K562 (cell line): ENCODE measurements around the gene SEMA6B. TPM values are rescaled to one million over a fixed set of nuclear protein-coding genes. Genes with fewer than 3 reads are reported as not detected.

Experiments used
- ATAC-seq: fragments of 200-7000 bp; cut with Tn5 transposase; 3 replicates; pipeline ENCODE4 v1.9.1; 2020; ENCODE audit warnings: moderate library complexity
- BruUV-seq: library from RNA; stranded (reverse); fragments of 400-500 nt; replicated peaks from 2 replicates; lab custom pipeline; 2021; lab: Mats Ljungman, UMichigan
- CTCF ChIA-PET: fragments of 300-600 bp; formaldehyde crosslinking; extraction: SDS; loops from one replicate; lab custom pipeline; 2021; ENCODE audit warnings: low intra/inter-chr PET ratio; lab: Yijun Ruan, JAX
- POLR2A ChIA-PET: fragments of 300-600, 350-650 bp; sonication (Branson Sonifier 250); formaldehyde crosslinking; extraction: SDS; loops from one replicate; lab custom pipeline; 2021; ENCODE audit warnings: antibody characterized with exemption, inconsistent platforms; lab: Yijun Ruan, JAX
- DNase-seq, 4 experiments: peaks; one replicate each; pipeline versions ENCODE4 v3.0.0 to v3.0.0-alpha.2; 2011 to 2018; ENCODE audit warnings: low spot score in 3 of 4, mixed read lengths in 3 of 4; ENCODE audit errors: extremely low read depth in 1 of 4
- FAIRE-seq: peaks from 2 replicates; lab custom pipeline; 2011; peaks lifted over from hg19 to GRCh38; lab: Jason Lieb, UNC
- H2AFZ ChIP-seq: 2 replicates; pipeline ENCODE4 v1.6.0; 2011; ENCODE audit warnings: low read depth, low read length, control low read depth, inconsistent platforms
- H3K27ac ChIP-seq: fragments of 200-600 bp; 3 replicates; pipeline ENCODE4 v1.8.0; 2011; ENCODE audit warnings: low read depth, mild to moderate bottlenecking, control low read depth, inconsistent platforms, low read length, moderate library complexity, mixed read lengths; ENCODE audit errors: extremely low read depth
- H3K27me3 ChIP-seq, 2 experiments: fragments of 300-600 bp in 1 of 2; 2 replicates in 1 of 2; 3 replicates in 1 of 2; pipeline versions ENCODE4 v1.6.0 to v1.8.0; 2011; ENCODE audit warnings: inconsistent platforms in 2 of 2, low read length in 2 of 2, mild to moderate bottlenecking in 1 of 2, mixed read lengths in 1 of 2, moderate library complexity in 1 of 2; ENCODE audit not compliant: control insufficient read depth in 2 of 2, insufficient read depth in 2 of 2
- H3K36me3 ChIP-seq: fragments of 300-600 bp; 3 replicates; pipeline ENCODE4 v1.8.0; 2011; ENCODE audit warnings: mild to moderate bottlenecking, low read length, inconsistent platforms; ENCODE audit not compliant: control insufficient read depth, insufficient read depth
- H3K4me1 ChIP-seq, 2 experiments: fragments of 200-600 bp in 1 of 2; replicated peaks in 1 of 2; 2 replicates in 1 of 2; 3 replicates in 1 of 2; pipeline versions ENCODE4 v1.5.1 to v1.8.0; 2011; ENCODE audit warnings: inconsistent platforms in 2 of 2, low read length in 2 of 2, mild to moderate bottlenecking in 1 of 2, mixed read lengths in 1 of 2, moderate library complexity in 1 of 2; ENCODE audit not compliant: control insufficient read depth in 2 of 2, insufficient read depth in 2 of 2
- H3K4me2 ChIP-seq: 2 replicates; pipeline ENCODE4 v1.6.1; 2011; ENCODE audit warnings: low read length, control low read depth, inconsistent platforms, mixed read lengths; ENCODE audit not compliant: insufficient read depth
- H3K4me3 ChIP-seq: fragments of 200-600 bp; sonication (generic), shearing (Covaris generic); 2 replicates; pipeline ENCODE4 v1.5.1; 2016; ENCODE audit warnings: control low read depth, inconsistent platforms
- H3K79me2 ChIP-seq: fragments of 200-600 bp; 3 replicates; pipeline ENCODE4 v1.8.0; 2011; ENCODE audit warnings: low read length, inconsistent platforms; ENCODE audit not compliant: control insufficient read depth, insufficient read depth
- H3K9ac ChIP-seq, 2 experiments: 2 replicates each; pipeline versions ENCODE4 v1.6.0 to v1.6.1; 2011; ENCODE audit warnings: low read depth in 2 of 2, low read length in 2 of 2, control low read depth in 1 of 2, inconsistent platforms in 1 of 2, mild to moderate bottlenecking in 1 of 2, mixed read lengths in 1 of 2; ENCODE audit not compliant: insufficient read depth in 1 of 2
- H3K9me1 ChIP-seq: one replicate; pipeline ENCODE4 v1.6.0; 2011; ENCODE audit warnings: inconsistent platforms, mild to moderate bottlenecking, low read length, moderate library complexity; ENCODE audit not compliant: control insufficient read depth, insufficient read depth
- H3K9me3 ChIP-seq: replicated peaks from 2 replicates; pipeline ENCODE4 v1.5.1; 2011; ENCODE audit warnings: low read depth, low read length, inconsistent platforms; ENCODE audit not compliant: control insufficient read depth, insufficient read depth
- H4K20me1 ChIP-seq: replicated peaks from 2 replicates; pipeline ENCODE4 v1.6.1; 2011; ENCODE audit warnings: low read length, inconsistent platforms, mixed read lengths; ENCODE audit not compliant: control insufficient read depth, insufficient read depth
- ARID3A ChIP-seq: IDR thresholded peaks from 2 replicates; pipeline ENCODE4 v1.6.1; 2012; ENCODE audit warnings: low read depth, low read length, improper control_type of control experiment, borderline replicate concordance
- FOXA3 ChIP-seq, 2 experiments: fragments of 450-650 bp in 1 of 2; sonication (generic) in 1 of 2; formaldehyde crosslinking; IDR thresholded peaks in 1 of 2; conservative IDR thresholded peaks in 1 of 2; 2 replicates each; pipeline versions ENCODE4 v1.4.0 to v1.8.0; 2020 to 2022; ENCODE audit warnings: mild to moderate bottlenecking in 2 of 2, missing genetic modification reagents in 1 of 2
- FOXK2 ChIP-seq, 2 experiments: fragments of 450-650 bp; IDR thresholded peaks in 1 of 2; conservative IDR thresholded peaks in 1 of 2; 2 replicates each; pipeline ENCODE4 v1.6.1; 2016; ENCODE audit warnings: low read depth in 2 of 2, mild to moderate bottlenecking in 1 of 2
- HES1 ChIP-seq: fragments of 450-650 bp; IDR thresholded peaks from 2 replicates; pipeline ENCODE4 v1.6.1; 2016; ENCODE audit warnings: low read depth, mild to moderate bottlenecking, moderate library complexity
- HSF4 ChIP-seq: fragments of 250-450 bp; sonication (Bioruptor Pico); IDR thresholded peaks from 2 replicates; pipeline ENCODE4 v2.1.2; 2022; ENCODE audit warnings: mild to moderate bottlenecking, moderate library complexity, borderline replicate concordance
- SMAD3 ChIP-seq: fragments of 450-650 bp; formaldehyde crosslinking; conservative IDR thresholded peaks from 2 replicates; pipeline ENCODE4 v1.4.0; 2020; ENCODE audit warnings: mild to moderate bottlenecking
- ZZZ3 ChIP-seq: fragments of 450-650 bp; IDR thresholded peaks from 2 replicates; pipeline ENCODE4 v1.6.1; 2016; ENCODE audit warnings: antibody characterized with exemption, mild to moderate bottlenecking, moderate library complexity
- WGBS: fragments of 100-300 bp; shearing (Covaris generic); methylation state at CpG from one replicate; pipeline ENCODE4 v1.1.6; 2016; ENCODE audit warnings: low coverage, mixed read lengths; ENCODE audit not compliant: insufficient coverage; ENCODE audit errors: missing lambda C conversion rate; 5-methylcytosine and 5-hydroxymethylcytosine counted together
- in situ Hi-C: fragments of 300-500 bp; cut with MboI; formaldehyde crosslinking; loops from 4 replicates; pipeline ENCODE4 v1.15.0; 2018; ENCODE audit warnings: inconsistent platforms, mixed read lengths
- intact Hi-C: fragments of 100-400 bp; cut with micrococcal nuclease; formaldehyde crosslinking; loops from 2 replicates; pipeline ENCODE4 v1.14.2; 2022
- polyA plus RNA-seq, 8 experiments: library from polyadenylated mRNA; depleted of rRNA in 4 of 8; stranded (reverse) in 5 of 8; unstranded in 3 of 8; fragments of >200 nt; fragmentation: Nextera tagmentation in 2 of 8; fragmentation: Illumina TruSeq in 1 of 8; extraction: Ambion mirVana in 2 of 8; extraction: Trizol in 1 of 8; gene quantifications; 2 replicates each; pipeline versions ENCODE4 v1.2.1 to v1.2.3, GENCODE V29; 2011 to 2014; ENCODE audit warnings: inconsistent platforms in 1 of 8, missing spikeins in 1 of 8
- total RNA-seq, 7 experiments: library from RNA; depleted of rRNA in 6 of 7; stranded (reverse); fragments of >200 nt in 6 of 7; fragmentation: Illumina TruSeq in 2 of 7; extraction: Trizol in 2 of 7; gene quantifications; 2 replicates each; pipeline versions ENCODE4 v1.2.1 to v1.2.3, GENCODE V29; 2011 to 2021; ENCODE audit warnings: low replicate concordance in 1 of 7

SEMA6B gene
- total and polyA plus RNA-seq, 9 of the 15 experiments (the other 6 are each of a cell fraction or from before 2014, with no cell fraction given), result 0.65 to 4.6 (median 2.5) TPM; not detected in 2

DNA sequence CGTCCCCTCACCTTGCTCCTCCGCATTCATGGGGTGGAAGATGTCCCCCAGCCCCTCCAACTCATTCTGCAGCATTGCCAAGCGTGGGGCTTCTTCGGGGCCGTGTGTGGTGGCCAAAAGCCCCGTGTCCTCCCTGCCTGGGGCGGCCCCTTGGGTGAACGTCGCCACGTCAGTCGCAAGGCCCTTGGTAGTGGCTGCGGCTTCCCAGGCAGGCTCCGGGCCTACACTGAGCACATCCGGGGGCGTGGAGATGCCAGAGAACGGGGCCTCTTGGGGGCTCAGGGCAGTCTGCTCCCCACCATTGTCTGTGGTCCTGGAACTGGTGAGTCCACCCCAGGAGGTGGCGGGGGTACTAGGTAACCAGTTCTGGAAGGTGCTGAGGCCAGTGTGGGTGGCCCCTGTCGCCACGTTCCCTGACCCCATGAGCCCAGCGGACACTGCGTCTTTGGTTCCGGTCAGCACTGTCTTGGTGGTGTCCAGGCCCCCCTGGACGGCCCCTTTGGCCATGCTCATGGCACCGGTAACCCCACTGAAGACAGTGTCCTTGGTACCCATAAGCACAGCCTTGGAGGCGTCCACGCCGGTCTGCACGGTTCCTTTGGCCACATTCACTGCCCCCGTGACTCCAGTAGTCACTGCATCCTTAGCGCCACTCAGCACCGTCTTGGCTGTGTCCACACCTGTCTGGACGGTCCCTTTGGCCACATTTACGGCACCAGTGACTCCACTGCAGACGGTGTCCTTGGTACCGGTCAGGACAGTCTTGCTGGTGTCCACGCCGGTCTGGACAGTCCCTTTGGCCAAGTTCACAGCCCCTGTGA is 48.8 kb downstream of the SEMA6B start:
- Histone ChIP-seq H3K36me3 (no peaks in the 10 kb centered on the region), H3K9ac (peak overlapping the region in 1 of 2 experiments; percentile 4; a peak in 1 of 4 replicates), H3K4me1 (peaks cover 0 to 41% of the 10 kb centered on the region in 2 experiments; a peak in 2 of 5 replicates), H3K9me3 (no peaks in the 10 kb centered on the region), H4K20me1 (peaks cover 5% of the 10 kb centered on the region; the same call in 1 of the 2 replicates)
- POLR2A ChIA-PET, result interaction anchor here (0.7 to 1.2 kb wide), 2 partner anchors 13 to 60 kb away, joined by 3 to 4 read pairs; no protein-coding TSS in a partner anchor
- ATAC-seq (peak; percentile 11; the same call in 2 of the 3 replicates), DNase-seq (no peak)
- no peak for TF ChIP-seq SMAD3 (CRISPR knock-in tag)
- TF ChIP-seq HSF4 (CRISPR knock-in tag), result no peak
- no peak for TF ChIP-seq ARID3A
- TF ChIP-seq ZZZ3, result no peak
- TF ChIP-seq HES1, result no peak
- TF ChIP-seq FOXA3 (CRISPR knock-in tag; conservative IDR thresholded peaks at IDR 0.05 in 1 of 2, IDR thresholded peaks at IDR 0.05 in 1 of 2), result no peak
- TF ChIP-seq FOXK2 (conservative IDR thresholded peaks at IDR 0.05 in 1 of 2, IDR thresholded peaks at IDR 0.05 in 1 of 2; ENCODE audit: low read depth in 2 of 2), result no peak
- TF ChIP-seq, all 486 proteins: peak for 0
- Histone ChIP-seq H3K9me1 (peaks cover 3% of the 10 kb centered on the region), H2AFZ (no peak overlapping the region), H3K27me3 (peaks cover 20 to 38% of the 10 kb centered on the region in 2 experiments; a peak in 4 of 5 replicates), H3K27ac (no peak overlapping the region), H3K4me3 (no peak overlapping the region), H3K4me2 (no peak overlapping the region), H3K79me2 (no peaks in the 10 kb centered on the region)
- CTCF ChIA-PET, result no interaction called here
- intact Hi-C loops, result no loop called here
- 34% methylated on average over 37 of the region's 37 CpGs for WGBS
- FAIRE-seq, result no peak
- no TSS peak for BruUV-seq
- in situ Hi-C loops, result no loop called here
